Kidney epithelial cell (primary cell): ENCODE data around the gene HS6ST1. TPM values are rescaled to one million over a fixed set of nuclear protein-coding genes. Genes with fewer than 3 reads are reported as not detected.

ENCODE experiments used
- DNase-seq: peaks from one replicate; pipeline ENCODE4 v3.0.0-alpha.2; 2010; ENCODE audit warnings: low read depth
- H3K27me3 ChIP-seq: 2 replicates; pipeline ENCODE4 v1.6.0; 2011; ENCODE audit warnings: low read length; ENCODE audit not compliant: control insufficient read depth, insufficient read depth
- H3K36me3 ChIP-seq: 2 replicates; pipeline ENCODE4 v1.5.1; 2011; ENCODE audit warnings: low read length; ENCODE audit not compliant: control insufficient read depth, insufficient read depth
- H3K4me3 ChIP-seq: 2 replicates; pipeline ENCODE4 v1.5.1; 2011; ENCODE audit warnings: low read depth, mild to moderate bottlenecking, control low read depth, low read length
- total RNA-seq: library from RNA; depleted of rRNA; stranded (reverse); fragments of >200 nt; gene quantifications from 2 replicates; pipeline ENCODE4 v1.2.3, GENCODE V29; 2015
- TF ChIP-seq, protein P1 (sequence below): IDR thresholded peaks from 2 replicates; pipeline ENCODE4 v1.5.1; 2011; ENCODE audit warnings: mild to moderate bottlenecking, moderate library complexity, low read length, control low read depth, inconsistent platforms; ENCODE audit not compliant: insufficient read depth, poor library complexity, severe bottlenecking

The HS6ST1 gene, protein sequence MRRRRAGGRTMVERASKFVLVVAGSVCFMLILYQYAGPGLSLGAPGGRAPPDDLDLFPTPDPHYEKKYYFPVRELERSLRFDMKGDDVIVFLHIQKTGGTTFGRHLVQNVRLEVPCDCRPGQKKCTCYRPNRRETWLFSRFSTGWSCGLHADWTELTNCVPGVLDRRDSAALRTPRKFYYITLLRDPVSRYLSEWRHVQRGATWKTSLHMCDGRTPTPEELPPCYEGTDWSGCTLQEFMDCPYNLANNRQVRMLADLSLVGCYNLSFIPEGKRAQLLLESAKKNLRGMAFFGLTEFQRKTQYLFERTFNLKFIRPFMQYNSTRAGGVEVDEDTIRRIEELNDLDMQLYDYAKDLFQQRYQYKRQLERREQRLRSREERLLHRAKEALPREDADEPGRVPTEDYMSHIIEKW
- total RNA-seq: 32.7 and 34.4 TPM in 2 replicates

DNA sequence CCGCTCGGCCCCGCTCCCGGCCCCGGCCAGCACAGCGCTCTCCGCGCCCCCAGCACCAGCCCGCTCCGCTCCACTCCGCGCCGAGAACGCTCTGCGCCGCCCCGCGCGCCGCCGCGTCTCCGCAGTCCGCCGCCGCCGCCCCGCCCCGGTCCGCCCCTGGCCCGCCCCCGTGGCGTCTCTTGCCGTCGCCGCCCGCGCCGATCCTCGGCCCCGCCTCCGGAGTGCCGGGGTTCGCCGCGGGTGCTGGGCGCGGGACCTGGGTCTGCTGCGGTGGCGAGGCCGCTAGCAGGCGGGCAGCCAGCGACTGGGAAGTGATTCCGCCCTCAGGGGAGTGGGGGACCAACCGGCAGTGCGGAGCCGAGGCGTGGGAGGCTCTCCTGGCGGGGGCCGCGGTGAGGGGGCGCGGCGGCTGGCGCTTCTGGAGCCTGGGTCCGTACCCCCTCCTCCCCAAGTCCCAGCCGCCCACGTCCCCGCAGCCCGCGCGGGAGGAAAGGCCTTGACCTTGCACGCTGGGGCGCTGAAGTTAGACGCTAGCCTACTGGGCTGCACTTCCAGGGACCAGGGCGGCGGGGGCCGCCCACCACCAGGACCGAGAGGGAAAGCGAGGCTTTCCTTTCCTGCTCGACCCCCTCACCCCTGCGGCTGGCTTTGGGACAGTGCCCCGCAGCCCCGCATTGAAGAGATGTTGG lies at the start of gene HS6ST1:
Gene HS6ST1, minus strand, starts transcription at position 93 of the 689 bp plus-strand sequence. CDS start 305 bp downstream, outside the sequence.
- peak within 1 kb of the TSS; percentile 63 for H3K4me3 ChIP-seq
- TF ChIP-seq, protein P1, sequence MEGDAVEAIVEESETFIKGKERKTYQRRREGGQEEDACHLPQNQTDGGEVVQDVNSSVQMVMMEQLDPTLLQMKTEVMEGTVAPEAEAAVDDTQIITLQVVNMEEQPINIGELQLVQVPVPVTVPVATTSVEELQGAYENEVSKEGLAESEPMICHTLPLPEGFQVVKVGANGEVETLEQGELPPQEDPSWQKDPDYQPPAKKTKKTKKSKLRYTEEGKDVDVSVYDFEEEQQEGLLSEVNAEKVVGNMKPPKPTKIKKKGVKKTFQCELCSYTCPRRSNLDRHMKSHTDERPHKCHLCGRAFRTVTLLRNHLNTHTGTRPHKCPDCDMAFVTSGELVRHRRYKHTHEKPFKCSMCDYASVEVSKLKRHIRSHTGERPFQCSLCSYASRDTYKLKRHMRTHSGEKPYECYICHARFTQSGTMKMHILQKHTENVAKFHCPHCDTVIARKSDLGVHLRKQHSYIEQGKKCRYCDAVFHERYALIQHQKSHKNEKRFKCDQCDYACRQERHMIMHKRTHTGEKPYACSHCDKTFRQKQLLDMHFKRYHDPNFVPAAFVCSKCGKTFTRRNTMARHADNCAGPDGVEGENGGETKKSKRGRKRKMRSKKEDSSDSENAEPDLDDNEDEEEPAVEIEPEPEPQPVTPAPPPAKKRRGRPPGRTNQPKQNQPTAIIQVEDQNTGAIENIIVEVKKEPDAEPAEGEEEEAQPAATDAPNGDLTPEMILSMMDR: no peak
- no peak for DNase-seq
- no peaks in the 10 kb centered on the region for H3K27me3 ChIP-seq
- no peaks in the 10 kb centered on the region for H3K36me3 ChIP-seq

DNA sequence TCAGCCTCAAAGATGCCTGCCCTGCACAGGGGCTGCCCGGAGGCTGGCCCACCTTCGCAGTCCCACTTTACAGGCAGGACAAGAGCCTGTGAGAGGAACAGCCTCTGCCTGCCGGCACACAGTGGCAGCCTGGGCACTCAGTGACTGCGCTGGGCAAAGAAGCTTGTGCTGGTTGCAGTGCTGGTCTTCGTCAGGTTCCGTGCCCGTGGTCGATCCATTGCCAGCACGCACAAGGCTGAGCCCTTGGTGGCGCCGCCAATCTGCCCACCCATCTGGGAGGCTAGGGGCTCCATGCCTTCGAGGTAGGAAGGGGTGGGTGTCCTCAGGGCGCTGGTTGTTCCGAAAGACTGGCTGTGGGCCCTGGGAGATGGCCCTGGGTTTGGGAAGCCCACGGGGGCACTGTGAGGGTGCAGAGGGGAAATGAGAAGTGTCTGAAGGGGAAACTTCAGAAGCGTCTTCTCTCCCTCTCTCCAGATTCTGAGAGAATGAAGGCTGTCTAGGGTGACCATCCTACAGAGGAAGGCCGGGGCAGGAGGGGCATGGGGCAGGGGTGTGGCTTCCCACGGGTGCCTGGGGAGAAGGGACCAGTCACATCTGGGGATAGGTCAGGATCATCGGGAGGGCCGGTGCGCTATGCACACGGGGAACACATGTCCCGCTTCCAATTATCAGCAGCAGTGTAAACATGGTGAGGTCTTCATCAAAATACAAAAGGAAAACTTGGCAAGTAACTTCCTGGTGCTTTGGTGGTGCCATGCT lies 49.1 kb upstream of the HS6ST1 start:
- no peak for DNase-seq
- TF ChIP-seq, protein P1: no peak
- H3K4me3 ChIP-seq: no peak overlapping the region
- no peaks in the 10 kb centered on the region for H3K27me3 ChIP-seq
- H3K36me3 ChIP-seq: no peaks in the 10 kb centered on the region

DNA sequence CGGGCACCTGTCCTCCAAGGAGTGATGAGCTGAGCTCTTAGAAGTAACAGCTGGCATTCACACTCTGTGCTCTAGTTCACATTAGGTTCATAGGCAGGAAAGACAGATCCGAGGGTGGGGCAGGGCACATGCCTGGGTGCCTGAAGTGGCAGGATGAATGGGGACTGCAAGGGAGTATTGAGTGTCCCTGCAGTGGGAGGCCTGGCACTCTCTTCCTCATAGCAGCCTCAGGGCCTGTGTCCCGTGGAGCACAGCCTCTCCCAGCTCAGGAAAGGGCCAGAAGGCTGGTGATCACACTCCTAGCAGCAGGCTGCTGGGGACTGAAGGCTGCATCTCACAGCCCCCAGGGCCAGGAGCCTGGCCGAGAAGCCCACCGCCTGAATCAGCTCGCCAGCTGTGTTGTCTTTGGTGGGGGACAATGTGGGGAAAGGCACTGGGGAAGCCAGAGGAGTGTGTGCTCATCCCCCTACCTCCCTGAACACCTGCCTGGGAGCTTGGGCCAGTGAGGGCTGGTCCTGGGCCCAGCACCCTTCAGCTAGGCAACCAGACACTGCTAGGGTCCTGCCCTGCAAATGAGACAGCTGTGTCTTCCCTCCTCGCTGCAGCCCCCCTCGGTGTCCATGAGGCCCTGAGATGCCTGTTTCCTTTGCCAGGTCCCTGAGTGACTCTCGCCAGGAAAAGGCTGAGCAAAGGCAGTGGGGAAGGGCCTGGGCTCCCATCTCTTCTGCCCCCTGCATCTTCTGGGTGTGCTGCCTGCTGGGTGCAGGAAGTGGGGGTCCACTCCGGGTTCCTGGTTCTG lies 48.2 kb upstream of the HS6ST1 start:
- H3K36me3 ChIP-seq: no peaks in the 10 kb centered on the region
- no peaks in the 10 kb centered on the region for H3K27me3 ChIP-seq
- TF ChIP-seq, protein P1: no peak
- DNase-seq: no peak
- no peak overlapping the region for H3K4me3 ChIP-seq

DNA sequence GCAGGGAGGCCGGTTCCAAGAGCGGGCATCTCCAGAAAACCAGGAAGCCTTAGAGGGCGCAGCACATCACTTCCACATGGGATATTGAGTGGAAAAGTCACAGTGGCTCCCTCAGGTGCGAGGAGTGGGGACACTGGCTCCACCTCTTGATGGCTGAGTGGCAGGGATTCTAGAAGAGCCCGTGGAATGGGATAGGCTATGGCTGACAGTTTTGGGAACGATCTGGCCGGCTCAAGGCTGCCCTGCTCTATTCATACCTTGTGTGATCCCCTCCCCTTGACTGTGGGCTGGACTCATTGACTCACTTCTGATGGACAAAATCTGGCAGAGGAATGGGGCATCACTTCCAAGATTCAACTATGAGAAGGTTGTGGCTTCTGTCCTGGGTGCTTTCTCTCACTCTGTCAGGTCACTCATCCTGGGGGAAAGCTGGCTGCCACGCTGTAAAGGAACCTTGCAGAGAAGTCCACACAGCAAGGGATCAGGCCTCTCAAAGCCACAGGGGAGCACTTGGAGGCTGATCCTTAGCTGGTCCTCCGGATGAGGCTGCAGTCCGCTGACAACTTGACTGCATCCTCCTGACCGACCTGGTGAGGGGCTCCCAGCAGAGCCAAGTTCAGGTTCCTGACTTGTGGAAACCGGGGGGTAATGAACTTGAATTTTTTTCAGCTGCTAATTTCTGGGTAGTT lies 46.7 kb upstream of the HS6ST1 start:
- Histone ChIP-seq H3K27me3 (no peaks in the 10 kb centered on the region), H3K36me3 (no peaks in the 10 kb centered on the region), H3K4me3 (no peak overlapping the region)
- TF ChIP-seq, protein P1: no peak
- no peak for DNase-seq

DNA sequence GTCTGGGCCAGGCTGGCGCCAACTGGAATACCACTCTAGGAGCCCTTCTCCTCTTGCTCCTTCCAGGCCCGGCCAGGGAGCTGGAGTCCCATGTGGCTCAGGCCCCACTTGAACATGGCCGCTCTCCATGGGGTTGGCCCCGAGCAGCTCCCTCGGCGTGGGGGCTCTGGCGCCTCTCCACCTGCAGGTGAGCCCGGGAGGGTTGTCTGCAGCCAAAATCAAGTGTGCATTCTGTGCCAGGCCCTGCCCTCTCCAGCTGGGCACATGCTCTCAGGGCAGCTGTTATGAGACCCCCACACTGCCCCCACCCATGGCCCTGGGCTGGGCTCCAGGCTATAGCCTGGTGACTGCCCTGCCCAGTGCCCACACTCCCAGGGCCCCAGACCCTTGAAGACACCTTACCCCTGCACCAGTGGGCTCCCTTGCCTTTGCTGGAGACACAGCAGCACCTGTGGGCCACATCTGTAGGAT lies 45.8 kb upstream of the HS6ST1 start:
- DNase-seq: no peak
- TF ChIP-seq, protein P1: no peak
- Histone ChIP-seq H3K27me3 (no peaks in the 10 kb centered on the region), H3K4me3 (no peak overlapping the region), H3K36me3 (no peaks in the 10 kb centered on the region)
